HCT116 (cell line): ENCODE results near the gene PCSK6.

ENCODE experiments used
- EGR1 ChIP-seq: IDR thresholded peaks from 2 replicates; pipeline ENCODE4 v1.6.1; 2012; ENCODE audit warnings: low read depth
- EZH2phosphoT487 ChIP-seq: fragments of 200-600 bp; IDR thresholded peaks from 2 replicates; pipeline ENCODE4 v1.6.1; 2018; ENCODE audit warnings: antibody characterized with exemption, borderline replicate concordance
- FOSL1 ChIP-seq: IDR thresholded peaks from 2 replicates; pipeline ENCODE4 v1.6.1; 2012; ENCODE audit warnings: low read depth
- JUND ChIP-seq: IDR thresholded peaks from 2 replicates; pipeline ENCODE4 v1.6.1; 2012
- MAX ChIP-seq: IDR thresholded peaks from 2 replicates; pipeline ENCODE4 v1.6.1; 2012
- POLR2A ChIP-seq: IDR thresholded peaks from 2 replicates; pipeline ENCODE4 v1.7.0; 2011; ENCODE audit warnings: borderline replicate concordance; ENCODE audit not compliant: insufficient read depth, insufficient read length; ENCODE audit errors: extremely low read depth
- POLR2AphosphoS5 ChIP-seq: IDR thresholded peaks from 2 replicates; pipeline ENCODE4 v1.6.1; 2011; ENCODE audit warnings: mild to moderate bottlenecking, low read depth, low read length, moderate library complexity
- RAD21 ChIP-seq: IDR thresholded peaks from 2 replicates; pipeline ENCODE4 v1.6.1; 2012; ENCODE audit warnings: low read depth, mild to moderate bottlenecking
- SIN3A ChIP-seq: IDR thresholded peaks from 2 replicates; pipeline ENCODE4 v1.6.1; 2012; ENCODE audit warnings: low read depth
- SP1 ChIP-seq: IDR thresholded peaks from 2 replicates; pipeline ENCODE4 v1.6.1; 2012; ENCODE audit warnings: low read depth
- TF ChIP-seq, protein P1 (sequence below), 3 experiments: fragments of 200-600 bp in 1 of 3; sonication (generic) in 1 of 3; IDR thresholded peaks in 2 of 3; conservative IDR thresholded peaks in 1 of 3; 2 replicates each; pipeline ENCODE4 v1.5.1; 2012 to 2017; ENCODE audit warnings: low read depth in 2 of 3, low read length in 2 of 3, antibody characterized with exemption in 1 of 3, borderline replicate concordance in 1 of 3, control low read depth in 1 of 3, mild to moderate bottlenecking in 1 of 3, mixed read lengths in 1 of 3, mixed run types in 1 of 3, moderate library complexity in 1 of 3; ENCODE audit not compliant: insufficient read depth in 1 of 3
- TF ChIP-seq, protein P2 (sequence below): IDR thresholded peaks from 2 replicates; pipeline ENCODE4 v1.6.1; 2012
- TF ChIP-seq, protein P3 (sequence below): IDR thresholded peaks from 2 replicates; pipeline ENCODE4 v1.6.1; 2011; ENCODE audit warnings: mild to moderate bottlenecking, low read length, moderate library complexity; ENCODE audit not compliant: insufficient replicate concordance; ENCODE audit errors: extremely low read depth
- TF ChIP-seq, protein P4 (sequence below): IDR thresholded peaks from 2 replicates; pipeline ENCODE4 v1.6.1; 2012; ENCODE audit warnings: low read depth

GRCh38 chr15:101457696-101458095 lies 31.8 kb downstream of the PCSK6 start:
- TF ChIP-seq FOSL1 (no peak), POLR2A (no peak), POLR2AphosphoS5 (no peak), MAX (no peak), SP1 (no peak), SIN3A (no peak), JUND (no peak), EGR1 (no peak), EZH2phosphoT487 (no peak), RAD21 (no peak)
- TF ChIP-seq, protein P1, sequence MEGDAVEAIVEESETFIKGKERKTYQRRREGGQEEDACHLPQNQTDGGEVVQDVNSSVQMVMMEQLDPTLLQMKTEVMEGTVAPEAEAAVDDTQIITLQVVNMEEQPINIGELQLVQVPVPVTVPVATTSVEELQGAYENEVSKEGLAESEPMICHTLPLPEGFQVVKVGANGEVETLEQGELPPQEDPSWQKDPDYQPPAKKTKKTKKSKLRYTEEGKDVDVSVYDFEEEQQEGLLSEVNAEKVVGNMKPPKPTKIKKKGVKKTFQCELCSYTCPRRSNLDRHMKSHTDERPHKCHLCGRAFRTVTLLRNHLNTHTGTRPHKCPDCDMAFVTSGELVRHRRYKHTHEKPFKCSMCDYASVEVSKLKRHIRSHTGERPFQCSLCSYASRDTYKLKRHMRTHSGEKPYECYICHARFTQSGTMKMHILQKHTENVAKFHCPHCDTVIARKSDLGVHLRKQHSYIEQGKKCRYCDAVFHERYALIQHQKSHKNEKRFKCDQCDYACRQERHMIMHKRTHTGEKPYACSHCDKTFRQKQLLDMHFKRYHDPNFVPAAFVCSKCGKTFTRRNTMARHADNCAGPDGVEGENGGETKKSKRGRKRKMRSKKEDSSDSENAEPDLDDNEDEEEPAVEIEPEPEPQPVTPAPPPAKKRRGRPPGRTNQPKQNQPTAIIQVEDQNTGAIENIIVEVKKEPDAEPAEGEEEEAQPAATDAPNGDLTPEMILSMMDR (IDR thresholded peaks at IDR 0.05 in 2 of 3, conservative IDR thresholded peaks at IDR 0.05 in 1 of 3; ENCODE audit: borderline replicate concordance in 1 of 3, insufficient read depth in 1 of 3, low read depth in 2 of 3, low read length in 2 of 3) = no peak
- TF ChIP-seq, protein P2, sequence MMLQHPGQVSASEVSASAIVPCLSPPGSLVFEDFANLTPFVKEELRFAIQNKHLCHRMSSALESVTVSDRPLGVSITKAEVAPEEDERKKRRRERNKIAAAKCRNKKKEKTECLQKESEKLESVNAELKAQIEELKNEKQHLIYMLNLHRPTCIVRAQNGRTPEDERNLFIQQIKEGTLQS = no peak
- TF ChIP-seq, protein P3, sequence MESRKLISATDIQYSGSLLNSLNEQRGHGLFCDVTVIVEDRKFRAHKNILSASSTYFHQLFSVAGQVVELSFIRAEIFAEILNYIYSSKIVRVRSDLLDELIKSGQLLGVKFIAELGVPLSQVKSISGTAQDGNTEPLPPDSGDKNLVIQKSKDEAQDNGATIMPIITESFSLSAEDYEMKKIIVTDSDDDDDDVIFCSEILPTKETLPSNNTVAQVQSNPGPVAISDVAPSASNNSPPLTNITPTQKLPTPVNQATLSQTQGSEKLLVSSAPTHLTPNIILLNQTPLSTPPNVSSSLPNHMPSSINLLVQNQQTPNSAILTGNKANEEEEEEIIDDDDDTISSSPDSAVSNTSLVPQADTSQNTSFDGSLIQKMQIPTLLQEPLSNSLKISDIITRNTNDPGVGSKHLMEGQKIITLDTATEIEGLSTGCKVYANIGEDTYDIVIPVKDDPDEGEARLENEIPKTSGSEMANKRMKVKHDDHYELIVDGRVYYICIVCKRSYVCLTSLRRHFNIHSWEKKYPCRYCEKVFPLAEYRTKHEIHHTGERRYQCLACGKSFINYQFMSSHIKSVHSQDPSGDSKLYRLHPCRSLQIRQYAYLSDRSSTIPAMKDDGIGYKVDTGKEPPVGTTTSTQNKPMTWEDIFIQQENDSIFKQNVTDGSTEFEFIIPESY = no peak
- TF ChIP-seq, protein P4, sequence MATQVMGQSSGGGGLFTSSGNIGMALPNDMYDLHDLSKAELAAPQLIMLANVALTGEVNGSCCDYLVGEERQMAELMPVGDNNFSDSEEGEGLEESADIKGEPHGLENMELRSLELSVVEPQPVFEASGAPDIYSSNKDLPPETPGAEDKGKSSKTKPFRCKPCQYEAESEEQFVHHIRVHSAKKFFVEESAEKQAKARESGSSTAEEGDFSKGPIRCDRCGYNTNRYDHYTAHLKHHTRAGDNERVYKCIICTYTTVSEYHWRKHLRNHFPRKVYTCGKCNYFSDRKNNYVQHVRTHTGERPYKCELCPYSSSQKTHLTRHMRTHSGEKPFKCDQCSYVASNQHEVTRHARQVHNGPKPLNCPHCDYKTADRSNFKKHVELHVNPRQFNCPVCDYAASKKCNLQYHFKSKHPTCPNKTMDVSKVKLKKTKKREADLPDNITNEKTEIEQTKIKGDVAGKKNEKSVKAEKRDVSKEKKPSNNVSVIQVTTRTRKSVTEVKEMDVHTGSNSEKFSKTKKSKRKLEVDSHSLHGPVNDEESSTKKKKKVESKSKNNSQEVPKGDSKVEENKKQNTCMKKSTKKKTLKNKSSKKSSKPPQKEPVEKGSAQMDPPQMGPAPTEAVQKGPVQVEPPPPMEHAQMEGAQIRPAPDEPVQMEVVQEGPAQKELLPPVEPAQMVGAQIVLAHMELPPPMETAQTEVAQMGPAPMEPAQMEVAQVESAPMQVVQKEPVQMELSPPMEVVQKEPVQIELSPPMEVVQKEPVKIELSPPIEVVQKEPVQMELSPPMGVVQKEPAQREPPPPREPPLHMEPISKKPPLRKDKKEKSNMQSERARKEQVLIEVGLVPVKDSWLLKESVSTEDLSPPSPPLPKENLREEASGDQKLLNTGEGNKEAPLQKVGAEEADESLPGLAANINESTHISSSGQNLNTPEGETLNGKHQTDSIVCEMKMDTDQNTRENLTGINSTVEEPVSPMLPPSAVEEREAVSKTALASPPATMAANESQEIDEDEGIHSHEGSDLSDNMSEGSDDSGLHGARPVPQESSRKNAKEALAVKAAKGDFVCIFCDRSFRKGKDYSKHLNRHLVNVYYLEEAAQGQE = no peak
